Spleen (tissue), 11 donors: Measurements from ENCODE around the gene MPV17L2. TPM values are rescaled to one million over a fixed set of nuclear protein-coding genes. Genes with fewer than 3 reads are reported as not detected.
"Not testable (repeated sequence)": the region's sequence is repeated elsewhere in the genome, so short reads cannot be mapped to it uniquely, and the experiment has no call there.

Experiments
- DNase-seq: peaks from one replicate; pipeline ENCODE4 v3.0.0-alpha.2; 2020
- H3K27ac ChIP-seq, 8 donors: fragments of 200-600 bp; sonication (generic) in 7 of 8; 1 replicate in 4 of 8; 2 replicates in 4 of 8; pipeline versions ENCODE4 v1.5.0 to v1.8.0; 2016 to 2021; ENCODE audit warnings: inconsistent platforms in 4 of 8, mild to moderate bottlenecking in 4 of 8, moderate library complexity in 1 of 8
- H3K27me3 ChIP-seq, 7 donors: fragments of 200-600 bp; sonication (generic) in 6 of 7; replicated peaks in 1 of 7; 1 replicate in 4 of 7; 2 replicates in 3 of 7; pipeline versions ENCODE4 v1.5.0 to v1.8.0; 2016 to 2021; ENCODE audit warnings: inconsistent platforms in 3 of 7, mild to moderate bottlenecking in 1 of 7
- H3K36me3 ChIP-seq, 6 donors: fragments of 200-600 bp; sonication (generic) in 5 of 6; 1 replicate in 4 of 6; 2 replicates in 2 of 6; pipeline versions ENCODE4 v1.5.0 to v1.8.0; 2016 to 2021; ENCODE audit warnings: inconsistent platforms in 2 of 6
- H3K4me1 ChIP-seq, 6 donors: fragments of 200-600 bp; sonication (generic) in 5 of 6; 1 replicate in 3 of 6; 2 replicates in 3 of 6; pipeline versions ENCODE4 v1.5.0 to v1.8.0; 2016 to 2021; ENCODE audit warnings: inconsistent platforms in 3 of 6
- H3K4me3 ChIP-seq, 8 donors: fragments of 200-600 bp; sonication (generic) in 7 of 8; 1 replicate in 4 of 8; 2 replicates in 4 of 8; pipeline versions ENCODE4 v1.5.0 to v1.8.0; 2016 to 2021; ENCODE audit warnings: inconsistent platforms in 4 of 8, mild to moderate bottlenecking in 4 of 8, moderate library complexity in 2 of 8
- H3K9me3 ChIP-seq, 8 donors: fragments of 200-600 bp; sonication (generic) in 7 of 8; 1 replicate in 4 of 8; 2 replicates in 4 of 8; pipeline versions ENCODE4 v1.5.0 to v1.8.0; 2016 to 2021; ENCODE audit warnings: inconsistent platforms in 4 of 8
- POLR2A ChIP-seq, 3 donors: fragments of 450-650 bp; IDR thresholded peaks; one replicate each; pipeline ENCODE4 v1.5.1; 2017; ENCODE audit warnings: antibody characterized with exemption in 3 of 3, mild to moderate bottlenecking in 1 of 3
- POLR2AphosphoS5 ChIP-seq, 3 donors: sonication (generic); formaldehyde crosslinking; IDR thresholded peaks; one replicate each; pipeline ENCODE4 v1.5.1; 2017; ENCODE audit warnings: antibody characterized with exemption in 3 of 3
- WGBS, 5 donors: extraction: QIAGEN DNeasy Blood & Tissue Kit in 3 of 5; methylation state at CpG; one replicate each; pipeline versions ENCODE4 v1.1.5 to v1.1.7; 2013 to 2018; 5-methylcytosine and 5-hydroxymethylcytosine counted together
- intact Hi-C: fragments of 100-400 bp; cut with DNase I; formaldehyde crosslinking; loops from one replicate; pipeline ENCODE4 v1.15.0; 2023; ENCODE audit warnings: low total_unique reads
- polyA plus RNA-seq, 3 donors: library from polyadenylated mRNA; stranded (reverse); fragments of 200-250 nt; gene quantifications; one replicate each; pipeline ENCODE4 v1.2.1, GENCODE V29; 2013
- total RNA-seq, 7 donors: library from RNA; depleted of rRNA in 3 of 7; stranded (reverse); fragments of >200 nt in 3 of 7; fragmentation: NEBNext Ultra II Directional in 4 of 7; extraction: Animal tissue kit (Norgen Biotek cat#: 25700) in 4 of 7; gene quantifications; one replicate each; pipeline versions ENCODE4 v1.1.0 to v1.2.1, GENCODE V29; 2016 to 2021
- TF ChIP-seq, protein P1 (sequence below), 11 experiments: fragments of 200-600 bp in 7 of 11; fragments of 450-650 bp in 4 of 11; sonication (generic) in 4 of 11; IDR thresholded peaks in 8 of 11; conservative IDR thresholded peaks in 3 of 11; 1 replicate in 7 of 11; 2 replicates in 4 of 11; pipeline versions ENCODE4 v1.4.0 to v1.8.0; 2016 to 2021; ENCODE audit warnings: antibody characterized with exemption in 11 of 11, inconsistent platforms in 4 of 11, mild to moderate bottlenecking in 1 of 11
- donor health status: healthy with polysubstance abuse.
- donor health status: DM: no; HTN: no; CAD: no; lungs with moderate emphysema.
- donor health status: DM: no; HTN: no; CAD: no.
- donor health status: Bipolar disorder and iron deficiency.
- donor health status: healthy.
- donor health status: DM: no; HTN: no; CAD: no.
- donor health status: DM: yes; HTN: yes; CAD: no.

The MPV17L2 gene
- total and polyA plus RNA-seq, 10 donors = 7.8 to 15.4 (median 11.5) TPM

DNA sequence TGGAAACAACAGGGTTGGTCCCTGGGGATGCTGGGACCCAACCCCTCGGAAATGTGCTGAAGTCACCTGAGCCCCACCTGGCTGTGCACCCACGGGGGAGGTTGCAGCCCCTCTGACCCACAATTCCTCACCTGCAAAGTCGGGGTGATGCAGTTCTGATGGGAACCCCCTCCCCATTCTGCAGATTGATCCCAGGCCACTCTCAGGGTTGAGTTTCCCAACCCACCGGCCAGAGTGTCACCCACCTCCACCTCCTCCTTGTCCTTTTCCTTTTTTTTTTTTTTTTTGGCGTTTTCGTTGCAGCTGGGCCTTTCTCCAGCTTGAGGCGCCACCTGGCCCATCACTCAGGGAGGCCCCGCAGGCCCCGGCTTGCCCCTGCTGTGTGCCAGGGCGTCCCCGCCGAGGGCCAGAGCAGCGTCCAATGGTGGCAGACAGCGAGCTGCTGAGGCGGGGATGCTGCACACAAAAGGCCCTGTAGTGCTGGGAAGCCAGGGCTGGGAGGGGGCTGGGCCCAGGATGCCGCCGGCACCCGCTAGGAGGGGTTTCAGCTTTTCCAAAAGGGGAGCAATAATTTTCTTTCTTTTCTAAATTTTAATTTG lies 35.5 kb upstream of the MPV17L2 start:
- Histone ChIP-seq H3K4me3 (no peak overlapping the region), H3K36me3 (peaks cover 0 to 26% (median 9%) of the 10 kb centered on the region in 6 donors), H3K9me3 (no peaks in the 10 kb centered on the region), H3K4me1 (peaks cover 24 to 88% (median 60%) of the 10 kb centered on the region in 6 donors), H3K27me3 (no peaks in the 10 kb centered on the region), H3K27ac (peak overlapping the region in 6 of 8 donors; percentile 13 to 68 (median 44))
- no peak for DNase-seq
- intact Hi-C loops = no loop called here
- WGBS, 5 donors = 54 to 73% (median 56%) methylated on average over 16 to 18 of the region's 18 CpGs
- TF ChIP-seq, protein P1, sequence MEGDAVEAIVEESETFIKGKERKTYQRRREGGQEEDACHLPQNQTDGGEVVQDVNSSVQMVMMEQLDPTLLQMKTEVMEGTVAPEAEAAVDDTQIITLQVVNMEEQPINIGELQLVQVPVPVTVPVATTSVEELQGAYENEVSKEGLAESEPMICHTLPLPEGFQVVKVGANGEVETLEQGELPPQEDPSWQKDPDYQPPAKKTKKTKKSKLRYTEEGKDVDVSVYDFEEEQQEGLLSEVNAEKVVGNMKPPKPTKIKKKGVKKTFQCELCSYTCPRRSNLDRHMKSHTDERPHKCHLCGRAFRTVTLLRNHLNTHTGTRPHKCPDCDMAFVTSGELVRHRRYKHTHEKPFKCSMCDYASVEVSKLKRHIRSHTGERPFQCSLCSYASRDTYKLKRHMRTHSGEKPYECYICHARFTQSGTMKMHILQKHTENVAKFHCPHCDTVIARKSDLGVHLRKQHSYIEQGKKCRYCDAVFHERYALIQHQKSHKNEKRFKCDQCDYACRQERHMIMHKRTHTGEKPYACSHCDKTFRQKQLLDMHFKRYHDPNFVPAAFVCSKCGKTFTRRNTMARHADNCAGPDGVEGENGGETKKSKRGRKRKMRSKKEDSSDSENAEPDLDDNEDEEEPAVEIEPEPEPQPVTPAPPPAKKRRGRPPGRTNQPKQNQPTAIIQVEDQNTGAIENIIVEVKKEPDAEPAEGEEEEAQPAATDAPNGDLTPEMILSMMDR (IDR thresholded peaks at IDR 0.05 in 8 of 11, conservative IDR thresholded peaks at IDR 0.05 in 3 of 11) = no peak
- TF ChIP-seq POLR2A (IDR thresholded peaks at IDR 0.05) = no peak
- no peak for TF ChIP-seq POLR2AphosphoS5 (IDR thresholded peaks at IDR 0.05)

DNA sequence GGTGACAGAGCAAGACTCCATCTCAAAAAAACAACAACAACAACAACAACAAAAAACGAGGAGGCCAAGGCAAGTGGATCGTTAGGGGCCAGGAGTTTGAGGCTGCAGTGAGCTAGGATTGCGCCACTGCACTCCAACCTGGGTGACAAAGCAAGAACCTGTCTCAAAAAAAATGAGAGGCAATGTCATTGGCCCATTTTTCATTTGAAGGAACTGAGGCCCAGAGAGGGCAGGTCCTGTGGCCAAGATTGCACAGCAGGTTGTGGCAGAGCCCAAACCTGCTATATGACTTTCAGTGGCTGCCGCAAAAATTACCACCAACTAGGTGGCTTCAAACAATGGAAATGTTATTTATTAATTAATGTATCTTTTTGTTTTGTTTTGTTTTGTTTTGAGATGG lies 34.6 kb upstream of the MPV17L2 start:
- Histone ChIP-seq H3K9me3 (no peaks in the 10 kb centered on the region), H3K4me1 (peaks cover 24 to 86% (median 58%) of the 10 kb centered on the region in 6 donors), H3K4me3 (no peak overlapping the region), H3K36me3 (peaks cover 0 to 35% (median 13%) of the 10 kb centered on the region in 6 donors), H3K27ac (no peak overlapping the region), H3K27me3 (no peaks in the 10 kb centered on the region)
- TF ChIP-seq POLR2A (IDR thresholded peaks at IDR 0.05) = no peak
- no peak for TF ChIP-seq POLR2AphosphoS5 (IDR thresholded peaks at IDR 0.05)
- TF ChIP-seq, protein P1 (IDR thresholded peaks at IDR 0.05 in 8 of 11, conservative IDR thresholded peaks at IDR 0.05 in 3 of 11) = no peak
- 77 to 92% (median 81%) methylated on average over 4 of the region's 4 CpGs for WGBS, 5 donors
- no peak for DNase-seq
- intact Hi-C loops = no loop called here

DNA sequence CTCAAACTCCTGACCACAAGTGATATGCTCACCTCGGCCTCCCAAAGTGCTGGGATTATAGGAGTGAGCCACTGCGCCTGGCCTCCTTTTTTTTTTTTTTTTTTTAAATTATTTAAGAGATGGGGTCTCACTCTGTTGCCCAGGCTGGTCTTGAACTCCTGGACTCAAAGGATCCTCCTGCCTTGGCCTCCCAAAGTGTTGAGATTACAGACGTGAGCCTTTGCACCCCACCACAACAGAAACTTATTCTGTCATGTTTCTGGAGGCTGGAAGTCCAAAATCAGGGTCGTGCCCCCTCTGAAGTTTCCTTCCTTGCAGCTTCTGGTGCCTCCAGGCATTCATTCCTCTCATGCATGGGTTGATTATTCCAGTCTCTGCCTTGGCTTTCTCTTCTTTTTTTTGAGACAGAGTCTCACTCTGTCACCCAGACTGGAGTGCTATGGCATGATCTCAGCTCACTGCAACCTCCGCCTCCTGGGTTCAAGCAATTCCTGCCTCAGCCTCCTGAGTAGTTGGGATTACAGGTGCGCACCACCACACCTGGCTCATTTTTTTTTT lies 33.9 kb upstream of the MPV17L2 start:
- H3K4me1 ChIP-seq = peaks cover 19 to 79% (median 51%) of the 10 kb centered on the region in 6 donors
- H3K27ac ChIP-seq, H3K27me3 ChIP-seq, H3K4me3 ChIP-seq, intact Hi-C loops, DNase-seq, H3K9me3 ChIP-seq: not testable (repeated sequence)
- WGBS, 5 donors = 80 to 92% (median 87%) methylated on average over 6 of the region's 6 CpGs
- H3K36me3 ChIP-seq = peaks cover 0 to 41% (median 18%) of the 10 kb centered on the region in 6 donors

DNA sequence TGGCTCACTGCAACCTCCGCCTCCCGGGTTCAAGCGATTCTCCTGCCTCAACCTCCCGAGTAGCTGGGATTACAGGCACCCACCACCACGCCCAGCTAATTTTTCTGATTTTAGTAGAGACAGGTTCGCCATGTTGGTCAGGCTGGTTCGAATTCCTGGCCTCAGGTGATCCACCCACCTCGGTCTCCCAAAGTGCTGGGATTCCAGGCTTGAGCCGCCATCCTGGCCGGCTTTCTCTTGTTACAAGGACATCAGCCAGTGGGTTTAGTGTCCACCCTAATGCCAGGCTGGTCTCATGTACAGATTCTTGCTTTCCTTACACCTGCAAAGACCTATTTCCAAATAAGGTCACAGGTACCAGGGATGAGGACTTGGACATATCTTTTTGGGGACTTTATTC lies 33.2 kb upstream of the MPV17L2 start:
- H3K4me1 ChIP-seq = peaks cover 14 to 72% (median 46%) of the 10 kb centered on the region in 6 donors
- H3K9me3 ChIP-seq = no peaks in the 10 kb centered on the region
- no peak for DNase-seq
- H3K27me3 ChIP-seq = no peaks in the 10 kb centered on the region
- H3K4me3 ChIP-seq = no peak overlapping the region
- TF ChIP-seq, protein P1 (IDR thresholded peaks at IDR 0.05 in 8 of 11, conservative IDR thresholded peaks at IDR 0.05 in 3 of 11) = no peak
- TF ChIP-seq POLR2AphosphoS5 (IDR thresholded peaks at IDR 0.05) = no peak
- no peak for TF ChIP-seq POLR2A (IDR thresholded peaks at IDR 0.05)
- H3K36me3 ChIP-seq = peaks cover 0 to 48% (median 23%) of the 10 kb centered on the region in 6 donors
- 91 to 97% (median 96%) methylated on average over 10 of the region's 10 CpGs for WGBS, 5 donors
- H3K27ac ChIP-seq = no peak overlapping the region
- intact Hi-C loops = no loop called here
